Measurements from ENCODE around the gene DPP7.

DPP7 gene

DNA sequence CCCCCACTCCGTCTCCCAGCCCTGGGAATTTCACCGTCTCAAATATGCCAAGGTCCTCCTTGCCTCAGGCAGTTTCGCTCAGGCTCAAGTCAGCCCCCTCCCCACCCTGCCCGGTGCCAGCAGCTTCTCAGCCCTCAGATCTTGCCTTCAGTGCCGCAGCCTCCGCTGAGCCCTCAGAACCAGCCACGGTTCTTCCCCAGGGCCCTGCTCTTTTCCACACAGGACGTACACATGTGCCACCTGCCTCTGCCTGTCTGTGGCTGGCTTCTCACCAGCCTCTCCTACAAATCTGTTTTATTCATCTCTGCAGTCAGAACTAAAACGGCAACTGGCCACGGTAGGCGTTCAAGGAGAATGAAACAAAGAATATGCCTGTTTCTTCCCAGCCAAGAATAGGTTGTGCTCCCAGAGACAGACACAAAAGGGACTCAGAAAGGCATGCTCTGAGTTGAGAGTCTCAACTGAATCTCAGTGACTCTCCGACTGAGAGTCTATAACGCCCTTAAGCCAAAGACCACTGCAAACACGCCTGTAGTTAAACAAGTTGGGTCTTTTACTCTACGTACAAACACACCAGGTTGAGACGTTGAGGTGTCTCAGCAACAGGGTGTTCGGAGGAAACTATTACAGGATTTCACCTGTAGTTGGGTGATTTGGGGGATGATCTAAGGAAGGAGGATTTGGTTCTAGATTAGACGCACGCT is 13.8 kb upstream of the DPP7 start:
- no peak for TF ChIP-seq GATA2 (IDR thresholded peaks at IDR 0.05; ENCODE audit: low read depth, low read length)
- no peak for TF ChIP-seq GATA3 (IDR thresholded peaks at IDR 0.05; ENCODE audit: low read depth, low read length)

DNA sequence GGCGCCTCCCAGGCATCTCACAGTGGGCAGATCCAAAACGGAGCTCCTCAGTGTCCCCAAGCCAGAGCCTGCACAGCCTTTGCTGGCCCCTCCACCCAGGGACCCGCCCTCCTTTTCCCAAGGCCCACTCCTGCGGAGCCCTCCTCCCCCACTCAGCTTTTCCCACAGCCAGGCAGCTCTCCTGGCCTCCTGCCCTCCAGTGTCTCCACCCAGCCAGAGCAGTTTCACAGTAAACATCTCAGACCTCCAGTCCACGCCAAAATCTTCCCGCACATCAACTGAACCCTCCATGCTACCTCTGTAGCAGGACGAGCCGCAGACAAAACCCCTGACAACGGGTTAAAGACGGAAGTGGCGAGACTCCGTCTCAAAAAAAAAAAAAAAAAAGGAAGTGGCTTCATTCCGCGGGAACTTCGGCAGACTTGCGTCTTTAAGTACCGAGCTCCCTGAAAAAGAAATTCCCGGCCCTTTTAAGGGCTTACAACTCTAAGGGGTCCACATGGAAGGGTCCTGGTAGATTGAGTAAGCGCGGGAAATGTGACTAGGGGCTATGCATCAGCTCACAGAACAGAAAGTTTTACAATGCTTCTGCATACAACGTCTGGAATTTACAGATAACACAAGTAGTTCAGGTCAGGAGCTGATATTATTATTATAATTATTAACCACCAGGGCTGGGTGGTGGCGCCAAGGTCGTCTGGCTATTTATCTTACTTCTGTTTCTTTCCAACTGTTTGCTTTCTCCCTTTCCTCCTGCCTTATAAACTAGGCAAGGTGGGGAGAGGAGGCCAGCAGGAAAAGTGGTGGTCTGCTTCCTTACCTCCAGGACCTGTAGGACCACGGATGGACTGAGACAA is 13.0 kb upstream of the DPP7 start:
- TF ChIP-seq GATA2 (IDR thresholded peaks at IDR 0.05; ENCODE audit: low read depth, low read length) (no peak), GATA3 (IDR thresholded peaks at IDR 0.05; ENCODE audit: low read depth, low read length) (no peak)

DNA sequence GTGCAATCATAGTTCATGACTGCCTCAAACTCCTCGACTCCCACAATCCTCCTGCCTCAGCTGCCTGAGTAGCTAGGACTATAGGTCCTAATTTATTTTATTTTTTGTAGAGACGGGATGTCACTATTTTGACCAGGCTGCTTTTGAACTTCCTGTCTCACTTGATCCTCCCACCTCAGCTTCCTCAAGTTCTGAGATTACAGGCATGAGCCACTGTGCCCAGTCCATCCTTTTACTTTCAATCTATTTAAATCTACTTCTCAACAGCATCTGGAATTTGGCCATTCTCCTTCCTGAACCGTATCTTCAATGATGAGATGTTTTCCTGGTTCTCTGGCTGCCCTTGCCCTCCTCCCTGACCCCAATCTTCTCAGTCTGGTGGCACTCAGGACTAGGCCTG is 12.3 kb upstream of the DPP7 start:
- TF ChIP-seq GATA2 (IDR thresholded peaks at IDR 0.05; ENCODE audit: low read depth, low read length) (no peak), GATA3 (IDR thresholded peaks at IDR 0.05; ENCODE audit: low read depth, low read length) (no peak)

DNA sequence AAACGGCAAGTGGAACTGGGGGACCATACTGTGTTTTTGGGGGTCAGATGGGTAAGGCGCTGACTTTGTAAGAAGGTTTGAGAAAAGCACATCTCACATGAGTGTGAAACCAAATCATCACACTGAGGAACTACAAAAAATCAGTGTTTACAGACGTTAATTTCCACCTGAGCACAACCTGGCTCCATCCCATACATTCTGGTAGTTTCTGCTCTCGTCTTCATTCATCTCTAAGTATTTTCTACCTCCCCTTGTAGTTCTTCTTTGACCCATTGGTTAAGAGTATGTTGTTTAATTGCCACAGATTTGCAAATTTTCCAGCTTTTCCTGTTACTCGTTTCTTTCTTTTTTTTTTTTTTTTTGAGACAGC is 8.9 kb upstream of the DPP7 start:
- TF ChIP-seq GATA3 (IDR thresholded peaks at IDR 0.05; ENCODE audit: low read depth, low read length) (no peak), GATA2 (IDR thresholded peaks at IDR 0.05; ENCODE audit: low read depth, low read length) (no peak)

DNA sequence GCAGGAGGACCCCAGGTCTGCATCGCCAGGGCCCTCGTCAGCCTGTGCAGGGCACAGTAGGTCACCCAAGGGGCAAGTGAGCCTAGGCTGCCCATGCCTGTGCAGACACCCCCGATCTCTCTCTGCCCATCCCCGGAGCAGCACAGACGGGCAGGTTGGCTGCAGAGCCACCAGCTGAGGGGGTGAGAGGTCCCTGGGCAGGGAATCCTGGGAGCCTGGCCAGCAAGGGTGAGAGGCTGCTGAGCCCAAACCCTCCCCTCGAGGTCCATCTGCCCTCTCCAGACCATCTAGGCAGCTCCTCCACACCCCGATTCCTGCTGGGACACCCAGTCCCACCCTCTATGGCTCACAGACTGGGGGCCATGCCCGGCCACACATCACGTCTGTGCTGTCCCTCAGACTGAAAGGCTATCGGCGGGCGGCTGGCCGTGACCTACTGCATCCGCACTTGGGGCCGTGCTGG is 2.8 kb upstream of the DPP7 start:
- TF ChIP-seq GATA2 (IDR thresholded peaks at IDR 0.05; ENCODE audit: low read depth, low read length) (no peak), GATA3 (IDR thresholded peaks at IDR 0.05; ENCODE audit: low read depth, low read length) (no peak)

DNA sequence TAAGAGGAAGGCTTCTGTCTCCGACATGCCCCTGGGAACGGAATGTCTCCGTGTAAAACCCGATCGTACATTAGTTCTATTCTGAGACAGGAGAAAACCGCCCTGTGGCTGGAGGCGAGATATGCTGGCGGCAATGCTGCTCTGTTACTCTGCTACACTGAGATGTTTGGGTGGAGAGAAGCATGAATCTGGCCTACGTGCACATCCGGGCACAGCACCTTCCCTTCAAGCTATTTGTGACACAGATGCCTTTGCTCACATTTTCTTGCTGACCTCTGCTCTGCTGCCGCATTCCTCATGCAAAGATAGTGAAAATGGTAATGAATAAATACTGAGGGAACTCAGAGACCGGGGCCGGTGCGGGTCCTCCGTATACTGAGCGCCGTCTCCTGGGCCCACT is 2.2 kb upstream of the DPP7 start:
- TF ChIP-seq GATA2 (IDR thresholded peaks at IDR 0.05; ENCODE audit: low read depth, low read length) (no peak), GATA3 (IDR thresholded peaks at IDR 0.05; ENCODE audit: low read depth, low read length) (no peak)

DNA sequence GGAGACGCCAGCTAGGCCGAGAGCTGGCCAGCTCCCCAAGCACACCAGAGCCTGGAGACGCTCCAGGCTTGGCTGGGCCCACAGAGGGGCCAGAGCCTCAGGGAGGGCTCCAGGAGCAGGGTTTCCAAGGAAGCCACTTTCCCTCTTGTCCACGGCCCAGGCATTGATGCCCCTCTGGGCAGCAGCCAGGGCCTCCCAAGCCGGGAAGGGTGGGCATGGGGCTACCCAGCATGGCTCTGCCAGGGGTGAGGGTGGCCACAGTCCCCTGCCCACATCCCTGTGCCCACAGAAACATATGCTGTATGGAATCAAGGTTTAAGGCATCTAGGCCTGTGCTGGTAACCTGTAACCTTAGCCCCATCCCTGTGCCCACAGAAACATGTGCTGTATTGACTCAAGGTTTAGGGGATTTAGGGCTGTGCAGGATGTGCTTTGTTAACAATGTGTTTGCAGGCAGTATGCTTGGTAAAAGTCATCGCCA is 1.5 kb upstream of the DPP7 start:
- TF ChIP-seq GATA2 (IDR thresholded peaks at IDR 0.05; ENCODE audit: low read depth, low read length) (no peak), GATA3 (IDR thresholded peaks at IDR 0.05; ENCODE audit: low read depth, low read length) (no peak)

DNA sequence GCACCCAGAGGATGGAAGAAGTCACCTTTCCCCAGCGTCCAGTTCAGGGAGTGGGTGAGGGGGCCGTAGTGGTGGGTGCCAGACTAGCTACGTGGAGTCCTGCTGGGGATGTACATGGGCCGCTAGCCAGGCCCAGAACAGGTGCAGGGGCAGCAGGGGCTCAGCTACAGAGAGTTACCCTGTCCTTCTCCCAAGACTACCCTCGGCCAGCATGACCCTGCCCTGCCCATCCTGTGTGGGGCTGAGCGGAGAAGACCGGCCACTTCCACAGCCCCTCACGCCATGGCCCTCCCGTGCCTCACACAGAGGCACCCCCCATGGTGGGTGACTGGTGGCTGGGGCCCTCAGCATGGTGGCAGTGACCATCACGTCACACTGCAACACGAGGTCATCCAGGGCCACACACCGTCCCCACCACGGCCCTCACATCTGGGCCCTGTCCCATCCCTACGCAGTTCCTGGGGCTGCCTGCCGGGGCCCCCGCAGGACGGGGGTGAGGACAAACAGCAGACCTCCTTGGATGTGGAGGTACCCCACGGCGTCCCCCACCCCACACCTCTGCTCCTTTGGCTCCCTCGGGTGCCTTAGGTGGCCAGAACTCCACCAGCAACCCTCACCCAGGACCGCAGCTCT is 977 bp upstream of the DPP7 start:
- TF ChIP-seq GATA2 (IDR thresholded peaks at IDR 0.05; ENCODE audit: low read depth, low read length) (no peak), GATA3 (IDR thresholded peaks at IDR 0.05; ENCODE audit: low read depth, low read length) (no peak)

DNA sequence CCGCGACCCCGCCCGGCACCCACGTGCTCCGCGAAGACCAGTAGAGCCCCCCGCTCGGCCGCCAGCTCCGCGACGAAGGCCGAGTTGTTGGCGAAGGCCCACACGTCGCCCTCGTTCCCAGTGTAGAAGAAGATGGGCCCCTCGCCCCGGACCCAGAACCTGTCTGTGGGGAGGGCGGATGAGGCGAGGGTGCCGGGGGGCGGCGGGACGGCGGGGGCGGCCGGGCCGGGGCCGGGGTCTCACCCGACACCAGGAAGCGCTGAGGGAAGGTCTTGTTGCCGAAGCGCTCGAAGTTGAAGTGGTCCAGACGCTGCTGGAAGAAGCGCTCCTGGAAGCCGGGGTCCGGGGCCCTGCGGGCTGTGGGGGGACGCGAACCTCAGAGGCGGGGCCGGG is 317 bp downstream of the DPP7 start:
- no peak for TF ChIP-seq GATA2 (IDR thresholded peaks at IDR 0.05; ENCODE audit: low read depth, low read length)
- no peak for TF ChIP-seq GATA3 (IDR thresholded peaks at IDR 0.05; ENCODE audit: low read depth, low read length)

DNA sequence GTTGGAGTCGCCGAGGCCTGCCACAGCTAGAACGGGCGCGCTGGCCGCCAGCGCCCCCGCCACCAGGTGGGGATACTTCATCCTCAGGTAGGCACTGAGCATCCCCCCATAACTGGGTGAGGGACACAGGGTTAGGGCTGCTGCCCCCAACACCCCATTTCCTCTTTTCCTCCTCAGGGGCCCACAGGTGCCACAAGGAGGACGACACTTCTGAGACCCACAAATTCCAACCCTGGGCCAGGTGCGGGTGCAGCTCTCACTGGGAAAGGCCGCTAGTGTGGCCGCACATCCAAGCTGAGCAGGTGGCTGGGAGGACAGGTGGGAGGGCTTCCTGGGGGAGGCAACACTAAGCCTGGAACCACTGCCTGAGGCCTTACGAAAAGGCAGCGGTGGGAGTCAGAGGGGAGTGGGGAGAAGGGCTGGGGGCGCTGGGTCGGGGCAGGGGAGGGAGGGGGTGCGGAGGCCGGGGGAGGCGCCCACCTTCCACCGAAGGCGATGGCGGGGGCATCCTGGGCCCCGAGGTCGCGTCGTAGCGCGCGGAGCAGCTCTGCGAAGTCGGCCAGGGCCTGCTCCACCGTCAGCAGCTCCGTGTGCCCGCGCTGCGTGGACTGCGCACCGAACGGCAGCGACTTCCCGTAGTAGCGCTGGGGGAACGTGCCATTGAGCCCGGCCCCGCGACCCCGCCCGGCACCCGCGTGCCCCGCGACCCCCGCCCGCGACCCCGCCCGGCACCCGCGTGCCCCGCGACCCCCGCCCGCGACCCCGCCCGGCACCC is 961 bp downstream of the DPP7 start:
- TF ChIP-seq GATA3 (IDR thresholded peaks at IDR 0.05; ENCODE audit: low read depth, low read length) (no peak), GATA2 (IDR thresholded peaks at IDR 0.05; ENCODE audit: low read depth, low read length) (no peak)

DNA sequence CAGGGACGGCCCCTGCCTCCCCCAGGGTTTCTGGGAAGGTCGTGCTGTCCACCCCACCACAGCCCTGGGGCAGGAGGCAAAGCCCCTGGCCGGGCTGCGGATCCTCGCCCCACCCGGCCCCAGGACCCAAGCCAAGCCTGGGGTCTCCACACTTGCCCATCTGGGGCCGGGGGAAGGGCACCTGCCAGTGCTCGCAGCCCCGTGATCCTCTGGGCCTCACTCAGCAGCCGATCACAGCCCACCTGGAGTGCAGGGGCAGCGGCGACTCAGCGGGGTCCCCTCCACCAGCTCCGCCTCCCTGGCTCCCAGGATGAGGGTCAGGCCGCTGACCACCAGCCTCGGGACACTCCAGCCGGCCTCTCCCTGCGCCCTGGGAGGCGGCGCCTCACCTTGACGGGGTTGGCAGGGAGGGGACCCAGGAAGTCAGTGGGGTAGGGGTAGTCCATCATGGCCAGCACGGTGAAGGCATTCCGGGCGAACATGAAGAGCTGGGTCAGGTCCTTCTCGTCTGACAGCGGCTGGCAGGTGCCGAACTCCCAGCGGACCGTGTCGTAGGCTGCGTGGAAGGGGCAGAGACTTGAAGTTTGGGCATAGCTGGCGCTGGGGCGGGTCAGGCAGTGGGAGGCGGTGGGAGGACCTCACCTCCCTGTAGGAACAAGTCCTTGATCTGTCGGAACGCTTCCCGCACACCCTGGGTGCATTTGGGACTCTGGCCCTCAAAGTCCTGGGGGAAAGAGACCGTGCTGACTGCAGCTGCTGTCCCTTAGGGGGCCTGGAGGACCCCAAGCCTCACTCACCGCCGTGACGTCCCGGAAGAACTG is 1.8 kb downstream of the DPP7 start:
- no peak for TF ChIP-seq GATA2 (IDR thresholded peaks at IDR 0.05; ENCODE audit: low read depth, low read length)
- TF ChIP-seq GATA3 (IDR thresholded peaks at IDR 0.05; ENCODE audit: low read depth, low read length): no peak

DNA sequence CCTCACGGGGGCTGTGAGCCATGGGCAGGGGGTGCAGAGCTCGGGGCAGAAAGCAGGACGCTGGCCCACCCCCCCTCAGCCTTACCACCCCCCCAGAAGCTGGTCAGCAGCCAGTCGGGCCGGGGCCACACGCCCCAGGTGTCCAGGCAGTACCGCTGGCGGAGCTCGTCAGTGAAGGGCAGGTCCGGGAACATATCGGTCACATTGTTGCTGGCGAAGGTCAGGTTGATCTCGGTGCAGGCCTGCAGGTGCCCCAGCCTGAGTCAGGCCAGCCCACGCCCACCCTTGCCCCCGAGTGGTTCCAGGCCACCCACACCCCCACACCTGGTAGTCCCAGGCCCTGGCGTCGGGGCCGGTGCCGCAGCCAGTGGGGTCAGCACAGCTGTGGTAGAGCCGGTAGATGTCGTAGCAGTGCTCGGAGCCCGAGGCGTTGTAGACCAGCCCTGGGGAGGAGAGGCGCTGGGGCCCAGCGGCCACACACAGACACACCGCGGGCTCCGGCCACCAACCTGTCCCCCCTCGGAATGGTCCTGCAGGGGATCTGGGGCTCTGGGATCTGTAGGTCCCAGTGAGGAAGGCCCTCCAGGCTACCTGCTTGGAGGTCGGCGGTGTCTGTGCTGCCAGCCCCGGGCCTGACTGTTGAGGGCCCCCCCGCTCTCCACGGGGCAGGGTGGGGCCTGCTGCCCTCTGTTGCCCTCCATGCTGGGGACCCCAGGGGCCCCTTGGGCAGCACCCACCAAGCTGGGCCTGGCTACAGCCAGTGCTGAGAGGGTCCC is 2.6 kb downstream of the DPP7 start:
- TF ChIP-seq GATA2 (IDR thresholded peaks at IDR 0.05; ENCODE audit: low read depth, low read length) (no peak), GATA3 (IDR thresholded peaks at IDR 0.05; ENCODE audit: low read depth, low read length) (no peak)
